ENCODE measurements around the gene JOSD2. TPM values are rescaled to one million over a fixed set of nuclear protein-coding genes. Genes with fewer than 3 reads are reported as not detected.

Gene JOSD2
- total RNA-seq, 2 experiments from 2014 or later: 17.4 to 28.1 TPM

DNA sequence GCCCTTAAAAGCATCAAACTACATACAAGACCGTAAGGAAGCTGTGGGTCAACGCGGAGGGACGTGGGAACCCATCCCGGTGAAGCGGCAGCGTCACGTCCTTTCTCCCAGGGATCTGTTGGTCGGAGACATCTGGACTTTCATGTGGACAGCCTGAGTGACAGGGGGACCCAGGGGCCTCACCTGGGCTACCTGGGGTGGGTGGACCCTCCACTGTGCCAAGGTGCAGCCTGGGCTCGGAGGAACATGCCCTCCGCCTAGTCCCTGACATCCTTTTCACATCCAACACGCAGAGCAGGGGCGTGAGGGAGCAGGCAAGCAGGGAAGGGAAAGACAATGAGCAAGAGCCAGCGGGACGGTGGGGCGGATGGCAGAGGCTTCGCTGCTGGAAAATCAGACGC, 20.6 kb downstream of the JOSD2 start:
- H3K9me3 Mint-ChIP-seq (ENCODE audit: low read depth): peaks cover 3% of the 10 kb centered on the region
- no peaks in the 10 kb centered on the region for H3K27me3 Mint-ChIP-seq
- no peak overlapping the region for H3K27ac Mint-ChIP-seq
- no peak overlapping the region for H3K4me3 Mint-ChIP-seq
- H3K4me1 Mint-ChIP-seq: peaks cover 31% of the 10 kb centered on the region
- peaks cover 11% of the 10 kb centered on the region for H3K36me3 Mint-ChIP-seq (ENCODE audit: low read depth)
- intact Hi-C loops (cut with DNase I, micrococcal nuclease): no loop called here
- no peak for ATAC-seq
- DNase-seq: no peak
- ChIA-PET POLR2A (no interaction called here), CTCF (interaction anchor here (0.6 kb wide), 1 partner anchor 225 kb away, joined by 3 read pairs; no protein-coding TSS in a partner anchor)

DNA sequence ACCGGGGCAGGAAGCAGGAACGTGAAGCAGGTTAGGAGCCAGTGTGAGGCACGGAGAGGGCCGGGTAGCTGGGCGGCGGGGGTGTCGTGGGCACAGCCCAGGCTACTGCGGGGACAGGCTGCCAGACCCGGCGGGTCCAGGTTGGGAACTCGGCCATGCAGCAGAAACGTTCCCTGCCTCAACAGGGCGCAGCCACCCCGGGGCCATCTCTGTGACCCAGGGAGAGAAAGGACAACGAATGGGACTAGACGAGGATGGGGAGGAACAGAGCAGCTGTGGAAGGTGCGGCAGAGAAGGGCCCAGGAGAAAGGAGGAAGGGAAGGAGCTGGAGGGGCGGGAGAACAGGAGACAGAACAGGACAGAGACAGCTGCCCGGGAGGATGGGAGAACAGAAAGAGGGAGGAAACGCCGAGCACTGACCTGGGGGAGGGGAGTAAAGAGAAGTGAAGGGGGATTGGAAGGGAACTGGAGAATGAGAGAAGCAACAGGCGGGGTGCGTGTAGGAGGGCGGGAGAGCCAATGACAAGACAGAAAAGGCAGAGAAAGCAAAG, 21.5 kb downstream of the JOSD2 start:
- Mint-ChIP-seq H3K27me3 (no peaks in the 10 kb centered on the region), H3K27ac (no peak overlapping the region), H3K36me3 (ENCODE audit: low read depth) (peaks cover 14% of the 10 kb centered on the region), H3K9me3 (ENCODE audit: low read depth) (peaks cover 3% of the 10 kb centered on the region), H3K4me3 (no peak overlapping the region), H3K4me1 (peaks cover 31% of the 10 kb centered on the region)
- ATAC-seq: no peak
- ChIA-PET POLR2A (no interaction called here), CTCF (no interaction called here)
- no peak for DNase-seq
- intact Hi-C loops (cut with DNase I, micrococcal nuclease): loop anchor here in 1 of 2 experiments (5.0 kb wide), 1 partner anchor 68 kb away; no protein-coding TSS in a partner anchor

DNA sequence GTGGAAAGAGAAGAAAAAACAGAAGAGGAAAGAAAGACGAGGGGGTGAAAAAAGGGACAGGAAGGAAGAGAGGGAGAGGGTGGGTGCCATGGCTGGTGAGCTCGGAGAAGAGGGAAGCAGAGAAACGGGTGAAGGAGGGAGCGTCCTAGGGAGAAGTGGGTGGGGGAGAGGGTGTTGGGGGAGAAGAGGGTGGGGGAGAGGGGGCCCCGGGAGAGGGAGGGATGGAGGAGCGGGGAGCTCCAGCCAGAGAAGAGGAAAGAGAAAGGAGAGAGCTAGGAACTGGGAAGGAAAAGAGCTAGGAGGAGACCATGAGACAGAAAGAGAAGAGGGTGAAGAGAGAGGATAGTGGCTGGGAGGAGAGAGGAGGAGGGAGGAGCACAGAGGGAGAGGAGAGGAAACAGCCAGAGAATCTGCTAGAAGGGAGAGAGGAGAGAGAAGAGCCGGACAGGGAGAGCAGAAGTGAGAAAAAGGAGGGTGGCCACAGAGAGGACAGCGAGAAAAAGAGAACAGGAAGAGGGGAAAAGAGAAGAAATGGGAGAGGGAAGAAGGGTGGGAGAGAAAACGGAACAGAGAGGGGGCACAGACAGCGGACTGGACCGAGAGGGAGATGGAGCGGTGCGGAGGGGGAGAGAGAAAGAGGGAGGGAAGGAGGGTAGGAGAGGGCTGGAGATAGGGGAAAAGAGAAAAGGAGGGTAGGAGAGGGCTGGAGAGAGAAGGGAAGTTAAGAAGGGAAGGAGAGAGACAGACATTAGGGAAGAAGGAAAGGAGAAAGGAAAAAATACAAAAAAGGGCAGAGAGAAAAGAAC, 22.4 kb downstream of the JOSD2 start:
- ChIA-PET POLR2A (interaction anchor here (0.6 kb wide), 1 partner anchor 75 kb away, joined by 3 read pairs; no protein-coding TSS in a partner anchor), CTCF (interaction anchor here (1.9 kb wide), 1 partner anchor 28 kb away, joined by 4 read pairs; no protein-coding TSS in a partner anchor)
- Mint-ChIP-seq H3K27ac (no peak overlapping the region), H3K36me3 (ENCODE audit: low read depth) (peaks cover 14% of the 10 kb centered on the region), H3K27me3 (no peaks in the 10 kb centered on the region), H3K4me3 (no peak overlapping the region), H3K4me1 (peaks cover 31% of the 10 kb centered on the region), H3K9me3 (ENCODE audit: low read depth) (peaks cover 3% of the 10 kb centered on the region)
- no peak for ATAC-seq
- intact Hi-C loops (cut with DNase I, micrococcal nuclease): loop anchor here in 1 of 2 experiments (5.0 kb wide), 1 partner anchor 69 kb away; no protein-coding TSS in a partner anchor
- no peak for DNase-seq

GRCh38 chr19:50486823-50487515, 24.0 kb downstream of the JOSD2 start:
- ChIA-PET POLR2A (interaction anchor here (0.5 to 0.6 kb wide), 2 partner anchors 34 to 396 kb away, joined by 3 to 5 read pairs; no protein-coding TSS in a partner anchor), CTCF (interaction anchor here (0.6 to 1.9 kb wide), 8 partner anchors 27 to 432 kb away, joined by 3 to 4 read pairs (median 3); no protein-coding TSS in a partner anchor)
- no peak overlapping the region for H3K4me3 Mint-ChIP-seq
- H3K4me1 Mint-ChIP-seq: peaks cover 25% of the 10 kb centered on the region
- H3K36me3 Mint-ChIP-seq (ENCODE audit: low read depth): peaks cover 22% of the 10 kb centered on the region
- H3K27me3 Mint-ChIP-seq: no peaks in the 10 kb centered on the region
- DNase-seq: peak; percentile 87
- H3K9me3 Mint-ChIP-seq (ENCODE audit: low read depth): peaks cover 3% of the 10 kb centered on the region
- ATAC-seq: peak; percentile 52
- intact Hi-C loops (cut with DNase I, micrococcal nuclease): loop anchor here in 1 of 2 experiments (5.0 kb wide), 1 partner anchor 70 kb away; no protein-coding TSS in a partner anchor
- no peak overlapping the region for H3K27ac Mint-ChIP-seq

- peaks cover 22% of the 10 kb centered on the region for H3K36me3 Mint-ChIP-seq (ENCODE audit: low read depth)
- intact Hi-C loops (cut with DNase I, micrococcal nuclease): loop anchor here in 1 of 2 experiments (5.0 kb wide), 1 partner anchor 72 kb away; no protein-coding TSS in a partner anchor
- H3K4me3 Mint-ChIP-seq: no peak overlapping the region
- ChIA-PET POLR2A (interaction anchor here (0.6 kb wide), 1 partner anchor 209 kb away, joined by 3 read pairs; no protein-coding TSS in a partner anchor), CTCF (no interaction called here)
- DNase-seq: no peak
- H3K9me3 Mint-ChIP-seq (ENCODE audit: low read depth): peaks cover 3% of the 10 kb centered on the region
- H3K27ac Mint-ChIP-seq: no peak overlapping the region
- no peak for ATAC-seq
- no peaks in the 10 kb centered on the region for H3K27me3 Mint-ChIP-seq
- H3K4me1 Mint-ChIP-seq: peaks cover 11% of the 10 kb centered on the region
These were observed 25.6 kb downstream of the JOSD2 start for GRCh38 chr19:50485284-50485955.

DNA sequence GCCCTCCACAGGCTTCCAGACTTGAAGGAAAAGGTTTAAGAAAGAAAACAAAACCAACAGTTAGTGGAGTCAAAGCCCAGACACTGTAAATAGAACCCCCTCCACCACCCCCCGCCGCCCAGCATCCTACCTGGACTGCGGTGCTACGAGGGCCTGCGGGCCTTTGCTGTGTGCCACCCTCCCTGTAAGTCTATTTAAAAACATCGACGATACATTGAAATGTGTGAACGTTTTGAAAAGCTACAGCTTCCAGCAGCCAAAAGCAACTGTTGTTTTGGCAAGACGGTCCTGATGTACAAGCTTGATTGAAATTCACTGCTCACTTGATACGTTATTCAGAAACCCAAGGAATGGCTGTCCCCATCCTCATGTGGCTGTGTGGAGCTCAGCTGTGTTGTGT, 28.1 kb downstream of the JOSD2 start:
- Mint-ChIP-seq H3K27me3 (no peaks in the 10 kb centered on the region), H3K4me3 (no peak overlapping the region), H3K27ac (no peak overlapping the region), H3K9me3 (ENCODE audit: low read depth) (peaks cover 3% of the 10 kb centered on the region), H3K36me3 (ENCODE audit: low read depth) (peaks cover 35% of the 10 kb centered on the region), H3K4me1 (peaks cover 14% of the 10 kb centered on the region)
- DNase-seq: no peak
- ChIA-PET CTCF (interaction anchor here (1.1 to 1.4 kb wide), 2 partner anchors 28 to 301 kb away, joined by 3 read pairs; partner anchors contain the start of gene JOSD2), POLR2A (interaction anchor here (0.6 kb wide), 1 partner anchor 60 kb away, joined by 3 read pairs; no protein-coding TSS in a partner anchor)
- intact Hi-C loops (cut with DNase I, micrococcal nuclease): no loop called here
- no peak for ATAC-seq

GRCh38 chr19:50482271-50482855, 28.6 kb downstream of the JOSD2 start:
- no peak overlapping the region for H3K4me3 Mint-ChIP-seq
- H3K27ac Mint-ChIP-seq: no peak overlapping the region
- ChIA-PET POLR2A (interaction anchor here (0.6 kb wide), 1 partner anchor 59 kb away, joined by 3 read pairs; no protein-coding TSS in a partner anchor), CTCF (no interaction called here)
- peaks cover 19% of the 10 kb centered on the region for H3K4me1 Mint-ChIP-seq
- intact Hi-C loops (cut with DNase I, micrococcal nuclease): no loop called here
- DNase-seq: no peak
- H3K9me3 Mint-ChIP-seq (ENCODE audit: low read depth): peaks cover 3% of the 10 kb centered on the region
- H3K36me3 Mint-ChIP-seq (ENCODE audit: low read depth): peaks cover 41% of the 10 kb centered on the region
- ATAC-seq: no peak
- no peaks in the 10 kb centered on the region for H3K27me3 Mint-ChIP-seq

DNA sequence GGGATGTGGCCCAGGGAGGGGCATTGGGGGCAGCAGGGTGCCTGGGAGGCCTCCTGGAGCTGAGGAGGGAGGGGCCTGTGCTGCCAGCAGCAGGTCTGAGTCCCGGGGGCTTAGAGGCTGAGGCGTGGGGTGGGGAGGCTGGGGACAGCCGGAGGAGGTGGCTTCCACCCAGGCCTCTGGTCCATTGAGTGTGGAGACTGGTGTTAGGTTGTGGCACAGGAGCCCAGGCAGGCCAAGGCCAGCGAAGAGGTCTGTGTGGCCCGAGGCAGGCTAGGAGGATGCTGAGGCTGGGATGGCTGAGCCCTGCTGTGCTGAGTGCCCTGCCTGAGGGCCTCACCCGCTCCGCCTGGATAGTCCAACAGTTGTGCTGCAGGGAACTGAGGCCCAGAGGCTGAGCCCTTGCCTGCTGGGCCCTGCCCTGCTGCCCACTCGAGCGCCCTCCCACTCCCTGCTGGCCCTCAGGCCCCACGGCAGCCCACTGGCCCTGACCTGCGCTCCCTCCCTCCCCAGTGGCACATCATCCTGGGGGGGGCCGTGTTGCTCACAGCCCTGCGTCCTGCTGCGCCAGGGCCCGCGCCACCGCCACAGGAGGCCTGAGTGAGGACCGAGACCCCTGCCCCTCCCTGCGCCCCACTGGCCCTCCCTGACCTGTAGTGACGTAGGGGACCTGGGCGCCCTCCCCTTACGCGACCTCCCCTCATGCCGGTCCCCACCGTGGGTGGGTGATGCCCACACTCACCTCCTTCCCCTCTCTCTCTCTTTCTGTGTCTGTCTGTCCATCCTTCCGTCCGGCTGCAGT, 29.4 kb downstream of the JOSD2 start:
- peaks cover 39% of the 10 kb centered on the region for H3K36me3 Mint-ChIP-seq (ENCODE audit: low read depth)
- intact Hi-C loops (cut with DNase I, micrococcal nuclease): no loop called here
- ATAC-seq (no peak), DNase-seq (no peak)
- H3K4me1 Mint-ChIP-seq: peaks cover 16% of the 10 kb centered on the region
- H3K27me3 Mint-ChIP-seq: no peaks in the 10 kb centered on the region
- ChIA-PET POLR2A (no interaction called here), CTCF (no interaction called here)
- no peaks in the 10 kb centered on the region for H3K9me3 Mint-ChIP-seq (ENCODE audit: low read depth)
- no peak overlapping the region for H3K4me3 Mint-ChIP-seq
- H3K27ac Mint-ChIP-seq: no peak overlapping the region

GRCh38 chr19:50480281-50481111, 30.5 kb downstream of the JOSD2 start:
- POLR2A ChIA-PET: no interaction called here
- Mint-ChIP-seq H3K9me3 (ENCODE audit: low read depth) (no peaks in the 10 kb centered on the region), H3K4me1 (peaks cover 18% of the 10 kb centered on the region), H3K4me3 (no peak overlapping the region), H3K27me3 (no peaks in the 10 kb centered on the region), H3K27ac (no peak overlapping the region), H3K36me3 (ENCODE audit: low read depth) (peaks cover 32% of the 10 kb centered on the region)
- ATAC-seq (no peak), DNase-seq (no peak)
- intact Hi-C loops (cut with DNase I, micrococcal nuclease): no loop called here
- CTCF ChIA-PET: no interaction called here

Data from activated CD4-positive, alpha-beta T cell treated with anti-CD3 and anti-CD28 coated beads for 36 hours (primary cell).